K562 (cell line): ENCODE results near the gene PRR35. TPM values are rescaled to one million over a fixed set of nuclear protein-coding genes. Genes with fewer than 3 reads are reported as not detected.

ENCODE experiments used
- BRCA1 ChIP-seq, 2 experiments: fragments of 450-650 bp in 1 of 2; sonication (generic) in 1 of 2; formaldehyde crosslinking in 1 of 2; IDR thresholded peaks; 2 replicates each; pipeline versions ENCODE4 v1.5.0 to v1.6.1; 2017 to 2020; ENCODE audit warnings: mild to moderate bottlenecking in 1 of 2, missing genetic modification reagents in 1 of 2
- CREB5 ChIP-seq: fragments of 250-450 bp; sonication (Bioruptor Pico); IDR thresholded peaks from 2 replicates; pipeline ENCODE4 v1.5.0; 2020; ENCODE audit warnings: mild to moderate bottlenecking
- E4F1 ChIP-seq: fragments of 250-450 bp; sonication (Bioruptor Pico); IDR thresholded peaks from 2 replicates; pipeline ENCODE4 v1.5.0; 2021; ENCODE audit warnings: mild to moderate bottlenecking, borderline replicate concordance
- NCOA2 ChIP-seq, 2 experiments: fragments of 450-650 bp; IDR thresholded peaks; 2 replicates each; pipeline ENCODE4 v1.6.1; 2018; ENCODE audit warnings: mild to moderate bottlenecking in 2 of 2, moderate library complexity in 1 of 2; ENCODE audit not compliant: partially characterized antibody in 2 of 2
- NFE2 ChIP-seq: IDR thresholded peaks from 2 replicates; pipeline ENCODE4 v1.6.1; 2014; ENCODE audit warnings: antibody characterized with exemption, low read depth
- TOE1 ChIP-seq, 2 experiments: fragments of 450-650 bp in 1 of 2; sonication (generic) in 1 of 2; formaldehyde crosslinking in 1 of 2; IDR thresholded peaks; 2 replicates each; pipeline versions ENCODE4 v1.7.1 to v1.8.0; 2016 to 2022; ENCODE audit warnings: borderline replicate concordance in 2 of 2, mild to moderate bottlenecking in 2 of 2, antibody characterized with exemption in 1 of 2, inconsistent platforms in 1 of 2, low read depth in 1 of 2, missing genetic modification reagents in 1 of 2, moderate library complexity in 1 of 2
- ZHX1 ChIP-seq: fragments of 150-350 bp; conservative IDR thresholded peaks from 2 replicates; pipeline ENCODE4 v1.6.1; 2014; ENCODE audit warnings: low read length
- polyA plus RNA-seq, 8 experiments: library from polyadenylated mRNA; depleted of rRNA in 4 of 8; stranded (reverse) in 5 of 8; unstranded in 3 of 8; fragments of >200 nt; fragmentation: Nextera tagmentation in 2 of 8; fragmentation: Illumina TruSeq in 1 of 8; extraction: Ambion mirVana in 2 of 8; extraction: Trizol in 1 of 8; gene quantifications; 2 replicates each; pipeline versions ENCODE4 v1.2.1 to v1.2.3, GENCODE V29; 2011 to 2014; ENCODE audit warnings: inconsistent platforms in 1 of 8, missing spikeins in 1 of 8
- total RNA-seq, 7 experiments: library from RNA; depleted of rRNA in 6 of 7; stranded (reverse); fragments of >200 nt in 6 of 7; fragmentation: Illumina TruSeq in 2 of 7; extraction: Trizol in 2 of 7; gene quantifications; 2 replicates each; pipeline versions ENCODE4 v1.2.1 to v1.2.3, GENCODE V29; 2011 to 2021; ENCODE audit warnings: low replicate concordance in 1 of 7
- TF ChIP-seq, protein P1 (sequence below), 2 experiments: fragments of 450-650 bp; IDR thresholded peaks; 2 replicates each; pipeline ENCODE4 v1.6.1; 2016; ENCODE audit warnings: mild to moderate bottlenecking in 2 of 2, borderline replicate concordance in 1 of 2, low read depth in 1 of 2, moderate library complexity in 1 of 2

The PRR35 gene
- total and polyA plus RNA-seq, 9 of the 15 experiments (the other 6 are each of a cell fraction or from before 2014, with no cell fraction given), result 0.17 to 0.45 (median 0.21) TPM; not detected in 5

DNA sequence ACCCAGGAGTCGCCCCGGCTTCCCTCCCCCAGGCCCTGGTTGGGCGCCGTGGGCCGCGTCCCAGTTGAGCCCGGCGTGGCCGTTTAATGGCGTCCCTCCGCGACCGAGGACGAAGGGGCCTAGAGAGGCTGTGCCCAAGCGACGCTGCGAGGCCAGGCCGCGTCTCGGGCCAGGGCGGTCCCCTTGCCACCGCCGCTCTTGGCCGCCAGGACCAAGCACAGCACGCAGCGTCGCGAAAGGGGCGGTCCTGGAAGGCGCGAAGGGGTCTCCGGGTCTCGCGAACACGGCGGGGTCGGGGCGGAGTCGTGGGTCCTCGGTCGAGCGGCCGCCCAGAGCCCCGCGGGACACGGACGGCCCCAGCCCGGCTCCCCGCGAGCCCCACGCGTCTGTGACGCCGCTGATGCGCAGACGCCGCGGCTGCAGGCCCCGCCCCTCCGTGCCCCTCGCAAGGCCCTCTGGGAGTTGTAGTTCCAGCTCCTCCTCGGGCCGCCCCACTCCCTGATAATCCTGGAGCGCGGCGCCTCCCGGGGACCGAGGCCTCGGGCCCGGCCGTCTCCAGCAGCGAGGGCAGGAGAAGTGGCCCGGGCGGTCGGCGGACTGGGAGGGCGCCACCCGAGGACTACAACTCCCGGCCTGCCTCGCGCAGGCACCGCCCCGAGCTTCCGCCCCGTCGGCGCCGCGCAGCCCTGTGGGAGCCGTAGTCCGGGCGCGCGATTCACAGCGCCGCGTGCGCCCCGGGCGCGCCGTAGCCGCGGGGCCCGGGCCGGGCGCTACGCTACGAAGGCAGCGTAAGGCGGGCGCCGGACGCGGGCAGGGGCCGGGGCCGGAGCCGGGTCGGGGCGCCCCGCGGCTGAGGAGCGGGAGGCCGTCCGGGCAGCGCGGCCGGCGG is 32.9 kb upstream of the PRR35 start, which contains the start of gene CAPN15 (continued):
- TF ChIP-seq, protein P1, sequence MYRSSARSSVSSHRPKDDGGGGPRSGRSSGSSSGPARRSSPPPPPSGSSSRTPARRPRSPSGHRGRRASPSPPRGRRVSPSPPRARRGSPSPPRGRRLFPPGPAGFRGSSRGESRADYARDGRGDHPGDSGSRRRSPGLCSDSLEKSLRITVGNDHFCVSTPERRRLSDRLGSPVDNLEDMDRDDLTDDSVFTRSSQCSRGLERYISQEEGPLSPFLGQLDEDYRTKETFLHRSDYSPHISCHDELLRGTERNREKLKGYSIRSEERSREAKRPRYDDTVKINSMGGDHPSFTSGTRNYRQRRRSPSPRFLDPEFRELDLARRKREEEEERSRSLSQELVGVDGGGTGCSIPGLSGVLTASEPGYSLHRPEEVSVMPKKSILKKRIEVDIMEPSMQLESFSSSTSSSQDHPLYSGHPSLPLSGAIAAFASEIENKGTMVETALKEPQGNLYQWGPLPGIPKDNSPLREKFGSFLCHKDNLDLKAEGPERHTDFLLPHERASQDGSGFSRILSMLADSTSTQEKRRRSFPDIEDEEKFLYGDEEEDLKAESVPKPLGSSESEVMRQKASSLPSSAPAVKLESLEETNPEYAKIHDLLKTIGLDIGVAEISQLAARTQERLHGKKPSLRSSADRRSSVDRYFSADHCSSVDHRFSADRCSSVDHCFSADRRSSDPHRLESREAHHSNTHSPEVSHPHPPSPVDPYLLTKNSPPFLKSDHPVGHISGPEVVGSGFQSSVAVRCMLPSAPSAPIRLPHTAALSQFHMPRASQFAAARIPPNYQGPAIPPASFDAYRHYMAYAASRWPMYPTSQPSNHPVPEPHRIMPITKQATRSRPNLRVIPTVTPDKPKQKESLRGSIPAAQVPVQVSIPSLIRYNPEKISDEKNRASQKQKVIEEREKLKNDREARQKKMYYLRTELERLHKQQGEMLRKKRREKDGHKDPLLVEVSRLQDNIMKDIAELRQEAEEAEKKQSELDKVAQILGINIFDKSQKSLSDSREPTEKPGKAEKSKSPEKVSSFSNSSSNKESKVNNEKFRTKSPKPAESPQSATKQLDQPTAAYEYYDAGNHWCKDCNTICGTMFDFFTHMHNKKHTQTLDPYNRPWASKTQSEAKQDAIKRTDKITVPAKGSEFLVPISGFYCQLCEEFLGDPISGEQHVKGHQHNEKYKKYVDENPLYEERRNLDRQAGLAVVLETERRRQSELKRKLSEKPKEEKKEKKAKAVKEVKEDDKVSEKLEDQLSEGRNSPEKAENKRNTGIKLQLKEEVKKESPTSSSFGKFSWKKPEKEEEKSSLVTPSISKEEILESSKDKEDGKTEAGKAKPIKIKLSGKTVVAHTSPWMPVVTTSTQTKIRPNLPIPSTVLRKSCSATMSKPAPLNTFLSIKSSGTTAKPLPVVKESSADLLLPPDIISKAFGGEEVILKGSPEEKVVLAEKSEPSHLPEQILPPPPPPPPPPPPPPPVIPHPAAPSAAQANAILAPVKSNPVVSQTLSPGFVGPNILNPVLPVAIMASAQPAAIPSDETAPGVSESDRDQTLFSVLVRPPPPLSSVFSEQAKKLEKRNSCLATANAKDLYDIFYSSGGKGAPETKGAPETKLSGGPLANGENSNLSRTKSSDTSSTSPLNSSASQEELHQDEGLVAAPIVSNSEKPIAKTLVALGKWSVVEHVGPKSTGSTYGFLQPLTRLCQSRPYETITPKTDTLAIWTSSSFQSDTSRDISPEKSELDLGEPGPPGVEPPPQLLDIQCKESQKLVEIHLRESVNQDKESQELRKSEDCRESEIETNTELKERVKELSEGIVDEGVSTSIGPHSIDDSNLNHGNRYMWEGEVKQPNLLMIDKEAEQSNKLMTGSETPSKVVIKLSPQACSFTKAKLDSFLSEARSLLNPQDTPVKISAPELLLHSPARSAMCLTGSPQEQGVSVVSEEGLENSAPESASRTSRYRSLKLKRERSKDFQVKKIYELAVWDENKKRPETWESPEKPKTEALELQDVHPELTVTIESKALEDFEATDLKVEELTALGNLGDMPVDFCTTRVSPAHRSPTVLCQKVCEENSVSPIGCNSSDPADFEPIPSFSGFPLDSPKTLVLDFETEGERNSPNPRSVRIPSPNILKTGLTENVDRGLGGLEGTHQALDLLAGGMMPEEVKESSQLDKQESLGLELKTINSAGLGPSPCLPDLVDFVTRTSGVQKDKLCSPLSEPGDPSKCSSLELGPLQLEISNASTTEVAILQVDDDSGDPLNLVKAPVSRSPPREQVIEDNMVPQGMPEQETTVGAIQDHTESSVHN (IDR thresholded peaks at IDR 0.05; ENCODE audit: borderline replicate concordance in 1 of 2, low read depth in 1 of 2), result no peak
- TF ChIP-seq TOE1 (IDR thresholded peaks at IDR 0.05; ENCODE audit: borderline replicate concordance) (no peak), TOE1 (CRISPR knock-in tag; IDR thresholded peaks at IDR 0.05; ENCODE audit: borderline replicate concordance, low read depth) (no peak), ZHX1 (no peak), NFE2 (no peak), BRCA1 (IDR thresholded peaks at IDR 0.05) (no peak), BRCA1 (CRISPR knock-in tag; IDR thresholded peaks at IDR 0.05) (no peak; the same call in 1 of the 2 replicates), CREB5 (CRISPR knock-in tag) (no peak), E4F1 (no peak), NCOA2 (IDR thresholded peaks at IDR 0.05; ENCODE audit: partially characterized antibody in 2 of 2) (no peak)
